Upper lobe of right lung (tissue), 1 donor: ENCODE results near the gene MICU2. TPM values are rescaled to one million over a fixed set of nuclear protein-coding genes. Genes with fewer than 3 reads are reported as not detected.
"Not testable (repeated sequence)": the region's sequence is repeated elsewhere in the genome, so short reads cannot be mapped to it uniquely, and the experiment has no call there.

ENCODE experiments used
- ATAC-seq: fragments of 200-7000 bp; cut with Tn5 transposase; one replicate; pipeline ENCODE4 v1.9.1; 2020; ENCODE audit warnings: mild to moderate bottlenecking, moderate library complexity
- DNase-seq: peaks from one replicate; pipeline ENCODE4 v3.0.0-alpha.2; 2020
- H3K27ac ChIP-seq: fragments of 200-600 bp; one replicate; pipeline ENCODE4 v1.8.0; 2022
- H3K27me3 ChIP-seq: fragments of 200-600 bp; one replicate; pipeline ENCODE4 v1.8.0; 2022; ENCODE audit warnings: mild to moderate bottlenecking
- H3K36me3 ChIP-seq: fragments of 200-600 bp; one replicate; pipeline ENCODE4 v1.8.0; 2022
- H3K4me1 ChIP-seq: fragments of 200-600 bp; one replicate; pipeline ENCODE4 v1.8.0; 2022
- H3K4me3 ChIP-seq: fragments of 200-600 bp; one replicate; pipeline ENCODE4 v1.8.0; 2022; ENCODE audit warnings: mild to moderate bottlenecking
- H3K9me3 ChIP-seq: fragments of 200-600 bp; one replicate; pipeline ENCODE4 v1.8.0; 2022
- CTCF ChIP-seq: fragments of 200-600 bp; IDR thresholded peaks from one replicate; pipeline ENCODE4 v1.8.0; 2022; ENCODE audit warnings: antibody characterized with exemption
- intact Hi-C: fragments of 100-400 bp; cut with DNase I; formaldehyde crosslinking; loops from one replicate; pipeline ENCODE4 v1.11.0; 2022
- total RNA-seq: library from RNA; stranded (reverse); fragmentation: NEBNext Ultra II Directional; extraction: Animal tissue kit (Norgen Biotek cat#: 25700); gene quantifications from one replicate; pipeline ENCODE4 v1.2.1, GENCODE V29; 2021
- donor health status: DM: no; HTN: yes; CAD: no; lungs with severe emphysema.

The MICU2 gene
- total RNA-seq, 1 donor from 2014 or later = 30.7 TPM

DNA sequence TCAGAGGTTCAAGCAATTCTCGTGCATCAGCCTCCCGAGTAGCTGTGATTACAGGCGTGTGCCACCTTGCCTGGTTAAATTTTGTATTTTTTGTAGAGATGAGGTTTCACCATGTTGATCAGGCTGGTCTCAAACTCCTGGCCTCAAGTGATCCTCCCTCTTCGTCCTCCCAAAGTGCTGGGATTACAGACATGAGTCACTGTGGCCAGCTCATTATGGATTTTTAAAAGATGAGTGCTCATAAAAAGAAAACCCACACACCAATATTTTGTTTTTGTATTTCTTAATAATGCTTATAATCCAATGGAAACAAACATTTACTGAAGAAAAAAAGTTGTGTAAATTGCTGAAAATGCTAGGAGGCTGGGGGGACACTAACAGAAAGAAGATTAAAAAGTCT lies 5.0 kb upstream of the MICU2 start:
- Histone ChIP-seq H3K27ac (no peak overlapping the region), H3K27me3 (peaks cover 10% of the 10 kb centered on the region), H3K4me1 (no peaks in the 10 kb centered on the region), H3K9me3 (no peaks in the 10 kb centered on the region), H3K36me3 (no peaks in the 10 kb centered on the region), H3K4me3 (no peak overlapping the region)
- ATAC-seq (no peak), DNase-seq (no peak)
- TF ChIP-seq CTCF = no peak
- intact Hi-C loops = no loop called here

DNA sequence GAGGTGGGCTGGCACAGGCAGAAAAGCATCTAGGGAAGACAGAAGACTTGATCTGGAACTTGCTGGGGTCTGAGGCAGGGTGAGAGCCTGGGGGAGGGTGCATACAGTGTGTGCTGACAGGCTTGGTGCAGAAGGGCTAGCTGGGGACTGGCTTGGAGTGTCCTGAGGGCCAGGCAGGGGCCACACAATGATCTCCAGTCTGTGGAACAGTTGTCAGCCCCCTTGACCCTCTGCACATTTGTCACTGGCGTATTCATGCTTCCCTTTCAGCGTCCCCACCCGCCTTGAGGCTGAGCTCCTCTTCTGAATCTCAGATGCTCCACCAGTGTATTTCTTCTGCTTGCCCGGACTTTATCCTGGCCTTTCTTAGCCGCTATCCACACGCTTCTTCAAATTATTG lies 2.8 kb upstream of the MICU2 start:
- Histone ChIP-seq H3K27me3 (peaks cover 10% of the 10 kb centered on the region), H3K9me3 (no peaks in the 10 kb centered on the region), H3K27ac (no peak overlapping the region), H3K4me1 (peaks cover 9% of the 10 kb centered on the region), H3K4me3 (no peak overlapping the region), H3K36me3 (no peaks in the 10 kb centered on the region)
- intact Hi-C loops = no loop called here
- TF ChIP-seq CTCF = no peak
- no peak for ATAC-seq
- no peak for DNase-seq

DNA sequence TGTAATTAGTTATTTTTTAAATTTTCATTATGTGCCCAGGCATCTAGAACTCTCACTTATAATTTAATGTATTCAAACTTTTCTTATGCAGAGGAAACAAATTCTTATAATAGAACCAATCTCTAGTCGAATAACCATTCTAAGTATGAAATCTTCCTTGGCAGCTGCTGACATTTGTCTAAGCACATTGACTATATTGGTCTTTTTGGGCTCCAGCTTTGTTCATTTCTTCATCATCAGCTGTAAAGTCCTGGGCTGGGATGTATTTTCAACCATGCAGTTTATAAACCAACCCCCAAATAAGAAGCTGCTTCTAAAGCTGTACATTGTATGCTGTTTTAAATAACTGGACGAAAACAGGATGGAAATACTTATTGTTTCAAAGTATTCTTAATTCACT lies 2.3 kb upstream of the MICU2 start:
- Histone ChIP-seq H3K36me3 (no peaks in the 10 kb centered on the region), H3K4me3 (no peak overlapping the region), H3K9me3 (no peaks in the 10 kb centered on the region), H3K27ac (no peak overlapping the region), H3K4me1 (peaks cover 9% of the 10 kb centered on the region), H3K27me3 (peaks cover 10% of the 10 kb centered on the region)
- intact Hi-C loops = no loop called here
- DNase-seq = no peak
- no peak for ATAC-seq
- no peak for TF ChIP-seq CTCF

DNA sequence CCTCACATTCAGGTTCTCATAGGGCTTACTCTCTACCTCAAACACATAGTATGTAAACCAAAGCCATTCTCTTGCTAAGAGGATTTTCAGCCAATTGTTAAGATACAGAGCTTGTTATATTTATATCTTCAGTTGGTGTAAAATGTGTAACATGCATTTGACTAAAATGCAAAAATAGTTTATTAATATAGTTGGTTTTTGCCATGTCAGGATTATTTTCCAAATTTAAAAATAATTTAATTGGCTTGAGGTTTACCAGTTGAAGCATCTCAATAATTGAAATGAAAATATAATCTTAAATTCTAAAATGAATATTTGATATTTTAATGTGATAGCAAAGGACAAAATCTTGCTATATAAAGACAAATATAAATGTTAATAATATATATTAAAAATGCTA lies 7.2 kb downstream of the MICU2 start:
- H3K4me3 ChIP-seq = no peak overlapping the region
- ATAC-seq (no peak), DNase-seq (no peak)
- H3K9me3 ChIP-seq = no peaks in the 10 kb centered on the region
- no peak overlapping the region for H3K27ac ChIP-seq
- no peaks in the 10 kb centered on the region for H3K27me3 ChIP-seq
- H3K36me3 ChIP-seq = peaks cover 9% of the 10 kb centered on the region
- TF ChIP-seq CTCF = no peak
- intact Hi-C loops = no loop called here
- peaks cover 5% of the 10 kb centered on the region for H3K4me1 ChIP-seq

GRCh38 chr13:21595546-21595822 lies 8.5 kb downstream of the MICU2 start:
- Histone ChIP-seq H3K4me3 (no peak overlapping the region), H3K36me3 (peaks cover 6% of the 10 kb centered on the region), H3K9me3 (no peaks in the 10 kb centered on the region), H3K27me3 (no peaks in the 10 kb centered on the region), H3K27ac (no peak overlapping the region), H3K4me1 (peaks cover 5% of the 10 kb centered on the region)
- intact Hi-C loops = no loop called here
- no peak for TF ChIP-seq CTCF
- ATAC-seq (peak; percentile 45), DNase-seq (no peak)

DNA sequence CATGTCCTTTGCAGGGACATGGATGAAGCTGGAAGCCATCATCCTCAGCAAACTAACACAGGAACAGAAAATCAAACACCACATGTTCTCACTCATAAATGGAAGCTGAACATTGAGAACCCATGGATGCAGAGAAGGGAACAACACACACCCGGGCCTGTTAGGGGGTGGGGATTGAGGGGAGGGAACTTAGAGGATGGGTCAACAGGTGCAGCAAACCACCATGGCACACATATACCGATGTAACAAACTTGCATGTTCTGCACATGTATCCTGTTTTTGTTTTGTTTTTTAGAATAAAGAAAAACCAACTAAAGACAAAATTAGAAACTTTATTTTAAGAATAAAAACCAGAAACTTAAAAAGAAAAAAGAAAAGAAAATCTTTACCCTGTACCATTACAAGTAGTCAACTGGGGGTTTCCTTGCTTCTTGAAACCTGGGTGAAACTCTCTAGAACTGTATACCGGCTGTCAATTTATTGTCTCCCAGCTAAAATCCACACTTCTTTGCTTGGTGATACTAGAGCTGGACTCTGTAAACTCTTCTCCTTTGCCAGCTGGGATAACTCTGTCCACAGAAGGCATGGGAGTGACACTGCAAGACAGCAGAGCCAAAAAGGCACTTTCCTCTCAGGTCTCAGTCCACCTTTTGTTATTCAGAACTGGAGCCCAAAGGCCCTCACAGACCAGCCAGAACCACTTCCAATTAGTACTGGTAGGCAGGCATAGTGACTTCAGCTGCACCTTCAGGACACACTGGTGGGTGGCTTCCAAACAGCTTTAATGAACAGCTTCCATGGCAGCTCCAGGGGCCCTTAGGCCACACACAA lies 9.0 kb downstream of the MICU2 start:
- no peak overlapping the region for H3K4me3 ChIP-seq
- H3K36me3 ChIP-seq = peaks cover under 1% of the 10 kb centered on the region
- intact Hi-C loops = no loop called here
- H3K9me3 ChIP-seq = no peaks in the 10 kb centered on the region
- DNase-seq = no peak
- H3K4me1 ChIP-seq = peaks cover 5% of the 10 kb centered on the region
- no peak for TF ChIP-seq CTCF
- no peak overlapping the region for H3K27ac ChIP-seq
- H3K27me3 ChIP-seq = no peaks in the 10 kb centered on the region
- no peak for ATAC-seq

DNA sequence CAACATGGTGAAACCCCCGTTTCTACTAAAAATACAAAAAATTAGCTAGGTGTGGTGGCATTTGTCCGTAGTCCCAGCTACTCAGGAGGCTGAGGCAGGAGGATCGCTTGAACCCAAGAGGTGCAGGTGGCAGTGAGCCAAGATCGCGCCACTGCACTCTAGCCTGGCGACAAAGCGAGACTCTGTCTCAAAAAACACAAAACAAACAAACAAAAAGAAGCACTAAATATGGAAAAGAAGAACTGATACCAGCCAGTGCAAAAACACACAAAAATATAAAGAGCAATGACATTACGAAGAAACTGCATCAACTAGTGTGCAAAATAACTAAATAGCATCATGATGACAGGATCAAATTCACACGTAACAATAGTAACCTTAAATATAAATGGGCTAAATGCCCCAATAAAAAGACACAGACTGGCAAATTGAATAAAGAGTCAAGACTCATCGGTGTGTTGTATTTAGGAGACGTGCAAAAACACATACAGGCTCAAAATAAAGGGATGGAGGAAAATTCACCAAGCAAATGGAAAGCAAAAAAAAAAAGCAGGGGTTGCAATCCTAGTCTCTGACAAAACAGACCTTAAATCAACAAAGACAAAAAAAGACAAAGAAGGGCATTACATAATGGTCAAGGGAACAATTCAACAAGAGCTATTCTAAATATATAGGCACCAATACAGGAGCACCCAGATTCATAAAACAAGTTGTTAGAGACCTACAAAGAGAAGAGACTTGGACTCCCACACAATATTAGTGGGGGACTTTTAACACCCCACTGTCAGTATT lies 13.1 kb downstream of the MICU2 start:
- H3K4me3 ChIP-seq, DNase-seq, H3K27me3 ChIP-seq, H3K36me3 ChIP-seq, H3K9me3 ChIP-seq, intact Hi-C loops, ATAC-seq, H3K27ac ChIP-seq, H3K4me1 ChIP-seq: not testable (repeated sequence)
